ENCODE data around the gene PLCXD3.

The PLCXD3 gene

GRCh38 chr5:41447650-41448510 lies 62.5 kb downstream of the PLCXD3 start:
- Histone ChIP-seq H3K4me2 (no peak overlapping the region), H3K4me3 (IDR thresholded peaks at IDR 0.05; ENCODE audit: insufficient read depth, low read depth, low read length) (no peak overlapping the region), H3K27me3 (ENCODE audit: insufficient read depth, low read depth) (no peaks in the 10 kb centered on the region), H3K36me3 (ENCODE audit: insufficient read depth) (no peaks in the 10 kb centered on the region), H4K20me1 (ENCODE audit: insufficient read depth) (no peaks in the 10 kb centered on the region), H2AFZ (ENCODE audit: low read depth) (no peak overlapping the region), H3K9ac (no peak overlapping the region), H3K27ac (no peak overlapping the region), H3K4me1 (ENCODE audit: low read depth, poor library complexity, severe bottlenecking) (no peaks in the 10 kb centered on the region), H3K79me2 (ENCODE audit: insufficient read depth, low read depth) (no peaks in the 10 kb centered on the region)
- TF ChIP-seq CTCF (conservative IDR thresholded peaks at IDR 0.05; ENCODE audit: low read depth, low read length) = no peak

GRCh38 chr5:41445937-41446563 lies 64.4 kb downstream of the PLCXD3 start:
- no peaks in the 10 kb centered on the region for H3K27me3 ChIP-seq (ENCODE audit: insufficient read depth, low read depth)
- no peaks in the 10 kb centered on the region for H3K79me2 ChIP-seq (ENCODE audit: insufficient read depth, low read depth)
- H3K27ac ChIP-seq = no peak overlapping the region
- H3K4me2 ChIP-seq = no peak overlapping the region
- H3K9ac ChIP-seq = no peak overlapping the region
- no peak overlapping the region for H2AFZ ChIP-seq (ENCODE audit: low read depth)
- no peak overlapping the region for H3K4me3 ChIP-seq (IDR thresholded peaks at IDR 0.05; ENCODE audit: insufficient read depth, low read depth, low read length)
- H3K4me1 ChIP-seq (ENCODE audit: low read depth, poor library complexity, severe bottlenecking) = no peaks in the 10 kb centered on the region
- no peak for TF ChIP-seq CTCF (conservative IDR thresholded peaks at IDR 0.05; ENCODE audit: low read depth, low read length)
- H3K36me3 ChIP-seq (ENCODE audit: insufficient read depth) = no peaks in the 10 kb centered on the region
- H4K20me1 ChIP-seq (ENCODE audit: insufficient read depth) = no peaks in the 10 kb centered on the region

DNA sequence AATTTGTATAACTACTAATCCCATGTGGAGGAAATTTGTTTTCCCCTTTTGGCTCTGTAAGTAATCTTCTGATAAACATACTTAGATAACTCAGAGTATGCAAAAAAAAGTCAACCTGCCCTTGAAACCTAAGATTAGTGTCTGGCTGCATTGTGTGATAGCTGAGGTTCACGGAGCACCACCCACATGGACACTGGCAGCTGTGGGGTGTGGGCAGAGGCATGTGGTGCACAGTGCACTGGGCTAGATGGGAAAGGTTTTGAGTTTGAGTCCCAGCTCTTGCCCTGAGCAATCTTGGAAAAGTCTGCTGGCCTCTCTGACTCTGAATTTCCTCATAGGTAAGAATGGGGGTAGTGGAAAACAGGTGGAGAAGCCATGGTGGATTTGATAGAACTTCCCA lies 75.1 kb downstream of the PLCXD3 start:
- TF ChIP-seq CTCF (conservative IDR thresholded peaks at IDR 0.05; ENCODE audit: low read depth, low read length) = no peak
- Histone ChIP-seq H3K4me2 (no peak overlapping the region), H4K20me1 (ENCODE audit: insufficient read depth) (no peaks in the 10 kb centered on the region), H3K27ac (no peak overlapping the region), H3K79me2 (ENCODE audit: insufficient read depth, low read depth) (no peaks in the 10 kb centered on the region), H3K9ac (no peak overlapping the region), H2AFZ (ENCODE audit: low read depth) (no peak overlapping the region), H3K27me3 (ENCODE audit: insufficient read depth, low read depth) (no peaks in the 10 kb centered on the region), H3K36me3 (ENCODE audit: insufficient read depth) (no peaks in the 10 kb centered on the region), H3K4me1 (ENCODE audit: low read depth, poor library complexity, severe bottlenecking) (no peaks in the 10 kb centered on the region), H3K4me3 (IDR thresholded peaks at IDR 0.05; ENCODE audit: insufficient read depth, low read depth, low read length) (no peak overlapping the region)

GRCh38 chr5:41433552-41434181 lies 76.7 kb downstream of the PLCXD3 start:
- no peaks in the 10 kb centered on the region for H3K36me3 ChIP-seq (ENCODE audit: insufficient read depth)
- H3K79me2 ChIP-seq (ENCODE audit: insufficient read depth, low read depth) = no peaks in the 10 kb centered on the region
- TF ChIP-seq CTCF (conservative IDR thresholded peaks at IDR 0.05; ENCODE audit: low read depth, low read length) = peak; percentile 52
- H4K20me1 ChIP-seq (ENCODE audit: insufficient read depth) = no peaks in the 10 kb centered on the region
- H2AFZ ChIP-seq (ENCODE audit: low read depth) = no peak overlapping the region
- H3K9ac ChIP-seq = no peak overlapping the region
- H3K4me1 ChIP-seq (ENCODE audit: low read depth, poor library complexity, severe bottlenecking) = no peaks in the 10 kb centered on the region
- no peak overlapping the region for H3K4me2 ChIP-seq
- H3K27me3 ChIP-seq (ENCODE audit: insufficient read depth, low read depth) = no peaks in the 10 kb centered on the region
- no peak overlapping the region for H3K4me3 ChIP-seq (IDR thresholded peaks at IDR 0.05; ENCODE audit: insufficient read depth, low read depth, low read length)
- no peak overlapping the region for H3K27ac ChIP-seq

All from KMS-11 (cell line).